ENCODE measurements around the gene TMEM107. TPM values are rescaled to one million over a fixed set of nuclear protein-coding genes. Genes with fewer than 3 reads are reported as not detected.
A peak's percentile ranks its signal among the peaks of the same experiment; 100 is the strongest.

Gene TMEM107
- total RNA-seq, 1 experiment from 2014 or later: 30.1 TPM

DNA sequence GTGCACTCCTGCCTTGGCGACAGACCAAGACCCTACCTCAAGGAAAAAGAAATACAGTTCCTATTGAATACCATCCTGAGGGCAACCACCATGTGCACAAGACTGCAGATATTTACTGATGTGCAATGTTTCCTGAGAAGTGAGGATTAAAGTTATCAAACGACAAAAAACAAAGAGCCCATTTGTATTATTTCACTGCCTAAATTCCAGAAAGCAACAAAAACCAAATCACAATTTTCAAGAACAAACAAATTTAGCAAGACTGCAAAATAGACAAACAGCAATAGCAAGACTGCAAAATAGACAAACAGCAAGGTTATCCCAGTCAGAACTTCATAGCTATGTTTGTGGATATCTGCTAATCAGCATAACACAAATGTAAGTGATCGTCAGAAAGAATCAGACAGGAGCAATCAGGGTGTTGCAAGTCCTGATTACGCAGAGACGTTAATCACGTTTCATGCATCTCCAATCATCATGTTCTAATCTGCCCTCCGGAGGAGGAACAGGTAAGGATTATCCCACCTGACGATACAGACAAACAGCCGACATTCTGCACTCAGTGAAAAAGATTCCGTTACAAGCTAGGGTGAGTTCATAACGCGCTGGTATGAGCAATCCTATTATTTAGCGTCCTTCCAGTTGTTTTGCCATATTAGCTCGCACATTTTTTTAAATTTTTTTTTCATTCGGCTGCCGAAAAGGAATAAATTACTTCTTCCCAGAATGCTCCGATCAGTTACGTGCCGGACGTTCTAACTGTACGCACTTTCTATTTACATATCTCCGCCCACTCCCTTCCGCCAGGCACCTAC, 2.9 kb downstream of the TMEM107 start:
- H3K4me1 ChIP-seq (ENCODE audit: control insufficient read depth in 1 of 2, insufficient read depth in 2 of 2, low read length in 2 of 2): peaks cover 22 to 46% of the 10 kb centered on the region in 2 experiments
- BruUV-seq (replicated peaks): TSS peak; percentile 99
- peak overlapping the region; percentile 93 for H3K9ac ChIP-seq (ENCODE audit: low read length)
- TF ChIP-seq, protein P1, sequence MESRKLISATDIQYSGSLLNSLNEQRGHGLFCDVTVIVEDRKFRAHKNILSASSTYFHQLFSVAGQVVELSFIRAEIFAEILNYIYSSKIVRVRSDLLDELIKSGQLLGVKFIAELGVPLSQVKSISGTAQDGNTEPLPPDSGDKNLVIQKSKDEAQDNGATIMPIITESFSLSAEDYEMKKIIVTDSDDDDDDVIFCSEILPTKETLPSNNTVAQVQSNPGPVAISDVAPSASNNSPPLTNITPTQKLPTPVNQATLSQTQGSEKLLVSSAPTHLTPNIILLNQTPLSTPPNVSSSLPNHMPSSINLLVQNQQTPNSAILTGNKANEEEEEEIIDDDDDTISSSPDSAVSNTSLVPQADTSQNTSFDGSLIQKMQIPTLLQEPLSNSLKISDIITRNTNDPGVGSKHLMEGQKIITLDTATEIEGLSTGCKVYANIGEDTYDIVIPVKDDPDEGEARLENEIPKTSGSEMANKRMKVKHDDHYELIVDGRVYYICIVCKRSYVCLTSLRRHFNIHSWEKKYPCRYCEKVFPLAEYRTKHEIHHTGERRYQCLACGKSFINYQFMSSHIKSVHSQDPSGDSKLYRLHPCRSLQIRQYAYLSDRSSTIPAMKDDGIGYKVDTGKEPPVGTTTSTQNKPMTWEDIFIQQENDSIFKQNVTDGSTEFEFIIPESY (IDR thresholded peaks at IDR 0.05; ENCODE audit: extremely low read depth, insufficient replicate concordance, low read length): peak; percentile 94
- TF ChIP-seq EZH2 (IDR thresholded peaks at IDR 0.05) (no peak), POLR2AphosphoS5 (IDR thresholded peaks at IDR 0.05; ENCODE audit: low read depth, low read length) (peak; percentile 100), CBX3 (IDR thresholded peaks at IDR 0.05; ENCODE audit: low read depth) (no peak; the same call in none of the 2 replicates), EGR1 (IDR thresholded peaks at IDR 0.05; ENCODE audit: low read depth) (peak; percentile 60), RAD21 (IDR thresholded peaks at IDR 0.05; ENCODE audit: low read depth) (no peak; the same call in 1 of the 2 replicates), REST (IDR thresholded peaks at IDR 0.05; ENCODE audit: low read depth) (no peak), TCF7L2 (IDR thresholded peaks at IDR 0.05; ENCODE audit: borderline replicate concordance, extremely low read depth, insufficient read depth, insufficient read length) (peak; percentile 20), ATF3 (IDR thresholded peaks at IDR 0.05) (no peak; the same call in 1 of the 2 replicates), MAX (IDR thresholded peaks at IDR 0.05) (peak; percentile 73), FOSL1 (IDR thresholded peaks at IDR 0.05; ENCODE audit: low read depth) (peak; percentile 64), ELF1 (IDR thresholded peaks at IDR 0.05; ENCODE audit: borderline replicate concordance, low read depth) (no peak; the same call in 1 of the 2 replicates), YY1 (IDR thresholded peaks at IDR 0.05; ENCODE audit: extremely low read depth, insufficient replicate concordance, low read depth, low read length) (peak; percentile 81), SRF (IDR thresholded peaks at IDR 0.05; ENCODE audit: low read depth) (peak; percentile 82), EZH2phosphoT487 (IDR thresholded peaks at IDR 0.05; ENCODE audit: borderline replicate concordance) (no peak)
- TF ChIP-seq, protein P2, sequence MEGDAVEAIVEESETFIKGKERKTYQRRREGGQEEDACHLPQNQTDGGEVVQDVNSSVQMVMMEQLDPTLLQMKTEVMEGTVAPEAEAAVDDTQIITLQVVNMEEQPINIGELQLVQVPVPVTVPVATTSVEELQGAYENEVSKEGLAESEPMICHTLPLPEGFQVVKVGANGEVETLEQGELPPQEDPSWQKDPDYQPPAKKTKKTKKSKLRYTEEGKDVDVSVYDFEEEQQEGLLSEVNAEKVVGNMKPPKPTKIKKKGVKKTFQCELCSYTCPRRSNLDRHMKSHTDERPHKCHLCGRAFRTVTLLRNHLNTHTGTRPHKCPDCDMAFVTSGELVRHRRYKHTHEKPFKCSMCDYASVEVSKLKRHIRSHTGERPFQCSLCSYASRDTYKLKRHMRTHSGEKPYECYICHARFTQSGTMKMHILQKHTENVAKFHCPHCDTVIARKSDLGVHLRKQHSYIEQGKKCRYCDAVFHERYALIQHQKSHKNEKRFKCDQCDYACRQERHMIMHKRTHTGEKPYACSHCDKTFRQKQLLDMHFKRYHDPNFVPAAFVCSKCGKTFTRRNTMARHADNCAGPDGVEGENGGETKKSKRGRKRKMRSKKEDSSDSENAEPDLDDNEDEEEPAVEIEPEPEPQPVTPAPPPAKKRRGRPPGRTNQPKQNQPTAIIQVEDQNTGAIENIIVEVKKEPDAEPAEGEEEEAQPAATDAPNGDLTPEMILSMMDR (IDR thresholded peaks at IDR 0.05 in 2 of 3, conservative IDR thresholded peaks at IDR 0.05 in 1 of 3; ENCODE audit: borderline replicate concordance in 1 of 3, insufficient read depth in 1 of 3, low read depth in 2 of 3, low read length in 2 of 3): no peak

More for the DNA sequence above, 2.9 kb downstream of the TMEM107 start:
- ChIA-PET CTCF (interaction anchor here (1.0 to 1.2 kb wide), 3 partner anchors 15 to 55 kb away, joined by 3 to 5 read pairs (median 4); partner anchors contain the start of gene ALOXE3), POLR2A (interaction anchor here (0.6 to 4.0 kb wide), 51 partner anchors 9 to 844 kb away, joined by 3 to 95 read pairs (median 5); partner anchors contain the start of genes ALOXE3, AURKB, BORCS6 and CNTROB), RAD21 (ENCODE audit: low non-redundant PET in 1 of 2, low total read pairs in 2 of 2, uncharacterized antibody in 2 of 2, unreplicated experiment in 2 of 2) (interaction anchor here in 1 of 2 experiments (0.7 kb wide), 1 partner anchor 16 kb away, joined by 3 read pairs; no protein-coding TSS in a partner anchor)
- H3K9me3 ChIP-seq (ENCODE audit: control insufficient read depth in 1 of 2, insufficient read depth in 1 of 2, low read depth in 1 of 2, low read length in 2 of 2): no peaks in the 10 kb centered on the region
- no peaks in the 10 kb centered on the region for H3K36me3 ChIP-seq (ENCODE audit: control insufficient read depth in 1 of 2, insufficient read depth in 2 of 2, low read length in 2 of 2)
- no peak overlapping the region for H2AFZ ChIP-seq (ENCODE audit: low read depth, low read length, poor library complexity, severe bottlenecking)
- H3K27me3 ChIP-seq (ENCODE audit: insufficient read depth, low read length): no peaks in the 10 kb centered on the region
- H3K9me2 ChIP-seq (ENCODE audit: insufficient read depth): no peaks in the 10 kb centered on the region
- H3K4me3 ChIP-seq (replicated peaks in 1 of 2; ENCODE audit: low read depth in 1 of 2, low read length in 2 of 2): peak overlapping the region; percentile 43 to 57
- intact Hi-C loops (cut with micrococcal nuclease): no loop called here
- ATAC-seq (peak; percentile 78), DNase-seq (ENCODE audit: low read depth, low spot score) (peak; percentile 99)
- peaks cover 6% of the 10 kb centered on the region; the same call in 1 of the 2 replicates for H3K79me2 ChIP-seq (ENCODE audit: insufficient read depth, low read length)
- H4K20me1 ChIP-seq (ENCODE audit: insufficient read depth): no peaks in the 10 kb centered on the region
- H3K4me2 ChIP-seq (ENCODE audit: low read length): peak overlapping the region; percentile 99
- H3K27ac ChIP-seq (ENCODE audit: low read depth, low read length): peak overlapping the region; percentile 69
